ENCODE data around the gene DRD5.

DNA sequence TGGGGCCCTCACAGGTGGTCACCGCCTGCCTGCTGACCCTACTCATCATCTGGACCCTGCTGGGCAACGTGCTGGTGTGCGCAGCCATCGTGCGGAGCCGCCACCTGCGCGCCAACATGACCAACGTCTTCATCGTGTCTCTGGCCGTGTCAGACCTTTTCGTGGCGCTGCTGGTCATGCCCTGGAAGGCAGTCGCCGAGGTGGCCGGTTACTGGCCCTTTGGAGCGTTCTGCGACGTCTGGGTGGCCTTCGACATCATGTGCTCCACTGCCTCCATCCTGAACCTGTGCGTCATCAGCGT lies 652 bp downstream of the DRD5 start:
- TF ChIP-seq RAD21 (IDR thresholded peaks at IDR 0.05; ENCODE audit: low read depth) (no peak), TEAD4 (IDR thresholded peaks at IDR 0.05) (no peak), REST (IDR thresholded peaks at IDR 0.05; ENCODE audit: low read depth) (no peak), ZBTB7A (IDR thresholded peaks at IDR 0.05; ENCODE audit: low read depth) (no peak), YY1 (IDR thresholded peaks at IDR 0.05; ENCODE audit: low read depth) (no peak), CREB1 (IDR thresholded peaks at IDR 0.05; ENCODE audit: low read depth) (no peak), NFIC (IDR thresholded peaks at IDR 0.05) (no peak), EP300 (IDR thresholded peaks at IDR 0.05; ENCODE audit: borderline replicate concordance) (no peak), CEBPB (IDR thresholded peaks at IDR 0.05) (no peak), TAF1 (IDR thresholded peaks at IDR 0.05; ENCODE audit: low read depth) (no peak), MAX (IDR thresholded peaks at IDR 0.05) (no peak), TCF12 (IDR thresholded peaks at IDR 0.05; ENCODE audit: low read depth) (no peak)
- TF ChIP-seq, protein P1, sequence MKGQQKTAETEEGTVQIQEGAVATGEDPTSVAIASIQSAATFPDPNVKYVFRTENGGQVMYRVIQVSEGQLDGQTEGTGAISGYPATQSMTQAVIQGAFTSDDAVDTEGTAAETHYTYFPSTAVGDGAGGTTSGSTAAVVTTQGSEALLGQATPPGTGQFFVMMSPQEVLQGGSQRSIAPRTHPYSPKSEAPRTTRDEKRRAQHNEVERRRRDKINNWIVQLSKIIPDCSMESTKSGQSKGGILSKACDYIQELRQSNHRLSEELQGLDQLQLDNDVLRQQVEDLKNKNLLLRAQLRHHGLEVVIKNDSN (IDR thresholded peaks at IDR 0.05) = no peak

Data from Ishikawa (cell line).